ENCODE results near the gene CD200R1L. TPM values are rescaled to one million over a fixed set of nuclear protein-coding genes. Genes with fewer than 3 reads are reported as not detected.

The CD200R1L gene
- total RNA-seq, 1 experiment from 2014 or later = not detected

DNA sequence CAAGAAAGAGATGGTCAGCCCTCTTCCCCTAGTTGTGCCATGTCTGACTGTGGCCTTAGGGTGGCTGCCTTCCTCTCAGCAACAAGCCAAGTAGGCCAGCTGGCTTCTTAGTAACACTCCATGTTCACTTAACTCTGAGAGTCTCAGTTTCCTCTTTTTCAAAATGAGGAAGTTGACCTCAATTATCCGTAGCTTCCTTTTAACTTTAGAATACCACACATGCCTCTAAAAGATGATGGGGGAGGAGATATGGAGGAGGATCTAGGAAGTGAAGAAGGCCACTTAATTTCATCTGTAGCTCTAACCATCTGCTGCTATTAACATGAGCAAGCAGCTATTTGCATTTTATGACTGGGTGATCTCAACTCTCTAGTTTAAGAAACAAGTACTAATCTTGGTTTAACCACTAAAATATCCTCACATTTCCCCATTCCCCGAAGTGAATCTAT is 32.9 kb downstream of the CD200R1L start:
- Histone ChIP-seq H3K27me3 (ENCODE audit: control insufficient read depth, insufficient read depth, low read length) (no peaks in the 10 kb centered on the region), H3K4me3 (ENCODE audit: low read depth in 2 of 2, low read length in 2 of 2) (no peak overlapping the region), H3K27ac (ENCODE audit: low read length) (no peak overlapping the region), H3K36me3 (ENCODE audit: control insufficient read depth, insufficient read depth, low read length) (no peaks in the 10 kb centered on the region), H3K9me3 (ENCODE audit: control insufficient read depth, insufficient read depth, low read depth, low read length) (no peaks in the 10 kb centered on the region), H3K4me1 (ENCODE audit: control insufficient read depth, insufficient read depth, low read length) (no peaks in the 10 kb centered on the region)
- POLR2A ChIA-PET = no interaction called here
- intact Hi-C loops (cut with micrococcal nuclease; ENCODE audit: unreplicated experiment) (loop anchor here (2.0 kb wide), 1 partner anchor 171 kb away; no protein-coding TSS in a partner anchor), in situ Hi-C loops (cut with HindIII; ENCODE audit: low pct_unique_long_range_greater_than_20kb, low sequenced_read_pairs) (no loop called here)
- CTCF ChIA-PET = interaction anchor here (1.3 kb wide), 1 partner anchor 79 kb away, joined by 3 read pairs; no protein-coding TSS in a partner anchor
- TF ChIP-seq, protein P1, sequence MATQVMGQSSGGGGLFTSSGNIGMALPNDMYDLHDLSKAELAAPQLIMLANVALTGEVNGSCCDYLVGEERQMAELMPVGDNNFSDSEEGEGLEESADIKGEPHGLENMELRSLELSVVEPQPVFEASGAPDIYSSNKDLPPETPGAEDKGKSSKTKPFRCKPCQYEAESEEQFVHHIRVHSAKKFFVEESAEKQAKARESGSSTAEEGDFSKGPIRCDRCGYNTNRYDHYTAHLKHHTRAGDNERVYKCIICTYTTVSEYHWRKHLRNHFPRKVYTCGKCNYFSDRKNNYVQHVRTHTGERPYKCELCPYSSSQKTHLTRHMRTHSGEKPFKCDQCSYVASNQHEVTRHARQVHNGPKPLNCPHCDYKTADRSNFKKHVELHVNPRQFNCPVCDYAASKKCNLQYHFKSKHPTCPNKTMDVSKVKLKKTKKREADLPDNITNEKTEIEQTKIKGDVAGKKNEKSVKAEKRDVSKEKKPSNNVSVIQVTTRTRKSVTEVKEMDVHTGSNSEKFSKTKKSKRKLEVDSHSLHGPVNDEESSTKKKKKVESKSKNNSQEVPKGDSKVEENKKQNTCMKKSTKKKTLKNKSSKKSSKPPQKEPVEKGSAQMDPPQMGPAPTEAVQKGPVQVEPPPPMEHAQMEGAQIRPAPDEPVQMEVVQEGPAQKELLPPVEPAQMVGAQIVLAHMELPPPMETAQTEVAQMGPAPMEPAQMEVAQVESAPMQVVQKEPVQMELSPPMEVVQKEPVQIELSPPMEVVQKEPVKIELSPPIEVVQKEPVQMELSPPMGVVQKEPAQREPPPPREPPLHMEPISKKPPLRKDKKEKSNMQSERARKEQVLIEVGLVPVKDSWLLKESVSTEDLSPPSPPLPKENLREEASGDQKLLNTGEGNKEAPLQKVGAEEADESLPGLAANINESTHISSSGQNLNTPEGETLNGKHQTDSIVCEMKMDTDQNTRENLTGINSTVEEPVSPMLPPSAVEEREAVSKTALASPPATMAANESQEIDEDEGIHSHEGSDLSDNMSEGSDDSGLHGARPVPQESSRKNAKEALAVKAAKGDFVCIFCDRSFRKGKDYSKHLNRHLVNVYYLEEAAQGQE (IDR thresholded peaks at IDR 0.05; ENCODE audit: insufficient read depth in 1 of 2, low read depth in 2 of 2, low read length in 1 of 2) = no peak
- TF ChIP-seq, protein P2, sequence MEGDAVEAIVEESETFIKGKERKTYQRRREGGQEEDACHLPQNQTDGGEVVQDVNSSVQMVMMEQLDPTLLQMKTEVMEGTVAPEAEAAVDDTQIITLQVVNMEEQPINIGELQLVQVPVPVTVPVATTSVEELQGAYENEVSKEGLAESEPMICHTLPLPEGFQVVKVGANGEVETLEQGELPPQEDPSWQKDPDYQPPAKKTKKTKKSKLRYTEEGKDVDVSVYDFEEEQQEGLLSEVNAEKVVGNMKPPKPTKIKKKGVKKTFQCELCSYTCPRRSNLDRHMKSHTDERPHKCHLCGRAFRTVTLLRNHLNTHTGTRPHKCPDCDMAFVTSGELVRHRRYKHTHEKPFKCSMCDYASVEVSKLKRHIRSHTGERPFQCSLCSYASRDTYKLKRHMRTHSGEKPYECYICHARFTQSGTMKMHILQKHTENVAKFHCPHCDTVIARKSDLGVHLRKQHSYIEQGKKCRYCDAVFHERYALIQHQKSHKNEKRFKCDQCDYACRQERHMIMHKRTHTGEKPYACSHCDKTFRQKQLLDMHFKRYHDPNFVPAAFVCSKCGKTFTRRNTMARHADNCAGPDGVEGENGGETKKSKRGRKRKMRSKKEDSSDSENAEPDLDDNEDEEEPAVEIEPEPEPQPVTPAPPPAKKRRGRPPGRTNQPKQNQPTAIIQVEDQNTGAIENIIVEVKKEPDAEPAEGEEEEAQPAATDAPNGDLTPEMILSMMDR (IDR thresholded peaks at IDR 0.05) = no peak
- no peak for TF ChIP-seq TCF7L2 (IDR thresholded peaks at IDR 0.05; ENCODE audit: low read depth, low read length)
- no peak for TF ChIP-seq POLR2AphosphoS5 (IDR thresholded peaks at IDR 0.05; ENCODE audit: low read depth, low read length)
- TF ChIP-seq SIN3A (IDR thresholded peaks at IDR 0.05; ENCODE audit: borderline replicate concordance, insufficient read depth, low read depth, low read length) = no peak
- BruUV-seq (replicated peaks) = no TSS peak
- DNase-seq (ENCODE audit: low read depth, low spot score) (no peak), ATAC-seq (no peak)

DNA sequence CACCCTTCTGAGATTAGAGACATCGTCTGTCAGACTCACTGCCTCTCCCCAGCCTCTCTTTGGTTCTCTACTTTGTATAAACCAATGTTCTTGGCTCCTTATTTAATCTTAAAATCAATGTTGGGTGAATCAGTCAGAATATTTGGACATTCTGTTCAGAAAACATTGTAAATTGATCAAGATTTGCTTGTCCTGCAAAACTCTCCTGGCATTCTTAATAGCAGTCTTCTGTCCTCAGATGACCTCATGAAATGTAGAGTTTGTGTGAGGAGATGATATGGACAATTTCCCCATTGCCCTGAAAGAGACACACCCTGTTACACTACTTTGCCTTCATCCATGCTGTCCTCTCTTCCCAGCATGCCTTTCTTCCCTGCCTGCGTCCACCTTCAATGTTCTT is 33.6 kb downstream of the CD200R1L start:
- no peak overlapping the region for H3K4me3 ChIP-seq (ENCODE audit: low read depth in 2 of 2, low read length in 2 of 2)
- ChIA-PET POLR2A (no interaction called here), CTCF (no interaction called here)
- H3K27me3 ChIP-seq (ENCODE audit: control insufficient read depth, insufficient read depth, low read length) = no peaks in the 10 kb centered on the region
- ATAC-seq (no peak), DNase-seq (ENCODE audit: low read depth, low spot score) (no peak)
- TF ChIP-seq, protein P1 (IDR thresholded peaks at IDR 0.05; ENCODE audit: insufficient read depth in 1 of 2, low read depth in 2 of 2, low read length in 1 of 2) = no peak
- TF ChIP-seq SIN3A (IDR thresholded peaks at IDR 0.05; ENCODE audit: borderline replicate concordance, insufficient read depth, low read depth, low read length) (no peak), TCF7L2 (IDR thresholded peaks at IDR 0.05; ENCODE audit: low read depth, low read length) (no peak), POLR2AphosphoS5 (IDR thresholded peaks at IDR 0.05; ENCODE audit: low read depth, low read length) (no peak)
- TF ChIP-seq, protein P2 (IDR thresholded peaks at IDR 0.05) = no peak
- H3K36me3 ChIP-seq (ENCODE audit: control insufficient read depth, insufficient read depth, low read length) = no peaks in the 10 kb centered on the region
- intact Hi-C loops (cut with micrococcal nuclease; ENCODE audit: unreplicated experiment) = no loop called here
- BruUV-seq (replicated peaks) = no TSS peak
- no peaks in the 10 kb centered on the region for H3K9me3 ChIP-seq (ENCODE audit: control insufficient read depth, insufficient read depth, low read depth, low read length)
- H3K4me1 ChIP-seq (ENCODE audit: control insufficient read depth, insufficient read depth, low read length) = no peaks in the 10 kb centered on the region
- in situ Hi-C loops (cut with HindIII; ENCODE audit: low pct_unique_long_range_greater_than_20kb, low sequenced_read_pairs) = no loop called here
- no peak overlapping the region for H3K27ac ChIP-seq (ENCODE audit: low read length)

All from Panc1 (cell line).